Activated T-helper 1 cell treated with anti-CD3 and anti-CD28 coated beads, Interleukin-2, amount 50 U/mL, for 16 hours (primary cell): ENCODE data around the gene TAF13.
"Not testable (repeated sequence)": the region's sequence is repeated elsewhere in the genome, so short reads cannot be mapped to it uniquely, and the experiment has no call there.

ENCODE experiments used
- DNase-seq, 2 donors: peaks; one replicate each; pipeline ENCODE4 v3.0.0-alpha.2; 2020; ENCODE audit warnings: low read depth in 1 of 2, low spot score in 1 of 2

The TAF13 gene

GRCh38 chr1:109048335-109048734, 27.5 kb downstream of the TAF13 start:
- no peak for DNase-seq

GRCh38 chr1:109047339-109047738, 28.5 kb downstream of the TAF13 start:
- no peak for DNase-seq

GRCh38 chr1:109046671-109047070, 29.1 kb downstream of the TAF13 start:
- no peak for DNase-seq

- DNase-seq: no peak
Observed at GRCh38 chr1:109045595-109045994, 30.2 kb downstream of the TAF13 start.

GRCh38 chr1:109041621-109042468, 34.0 kb downstream of the TAF13 start, which contains the start of gene WDR47:
Gene WDR47 (minus strand): TSS chr1:109042102. CDS start chr1:109023512, 18,590 bp downstream.
- peak; percentile 91 to 96 for DNase-seq

GRCh38 chr1:109040989-109041620, 34.7 kb downstream of the TAF13 start:
- no peak for DNase-seq

- no peak for DNase-seq
Observed at GRCh38 chr1:109040627-109040988, 35.2 kb downstream of the TAF13 start.

- no peak for DNase-seq
Observed at GRCh38 chr1:109034382-109034781, 41.4 kb downstream of the TAF13 start.

GRCh38 chr1:109029493-109029892, 46.3 kb downstream of the TAF13 start:
- DNase-seq: not testable (repeated sequence)

- no peak for DNase-seq
Observed at GRCh38 chr1:109027841-109028240, 48.0 kb downstream of the TAF13 start.

GRCh38 chr1:109025694-109026093, 50.1 kb downstream of the TAF13 start:
- DNase-seq: no peak

- DNase-seq: no peak
Observed at GRCh38 chr1:109024646-109025045, 51.2 kb downstream of the TAF13 start.

- no peak for DNase-seq
Observed at GRCh38 chr1:109020693-109021257, 55.0 kb downstream of the TAF13 start.

- not testable (repeated sequence) for DNase-seq
Observed at GRCh38 chr1:109017719-109018118, 58.1 kb downstream of the TAF13 start.

- DNase-seq: no peak
Observed at GRCh38 chr1:109017134-109017533, 58.7 kb downstream of the TAF13 start.
